MM.1S (cell line): ENCODE results near the gene DOK3.

ENCODE experiments used
- DNase-seq: peaks from one replicate; pipeline ENCODE4 v3.0.0-alpha.2; 2015
- H2AFZ ChIP-seq: fragments of 300-600 bp; sonication (generic); 2 replicates; pipeline ENCODE4 v1.6.0; 2016; ENCODE audit warnings: antibody characterized with exemption, low read length
- H3F3A ChIP-seq: fragments of 300-600 bp; sonication (generic); 2 replicates; pipeline ENCODE4 v1.6.1; 2016; ENCODE audit warnings: mild to moderate bottlenecking, antibody characterized with exemption, low read length, moderate library complexity, mixed read lengths; ENCODE audit not compliant: insufficient read depth
- H3K27ac ChIP-seq: fragments of 300-600 bp; sonication (generic); 2 replicates; pipeline ENCODE4 v1.5.1; 2016; ENCODE audit warnings: mild to moderate bottlenecking, low read length
- H3K27me3 ChIP-seq: fragments of 300-600 bp; sonication (generic); replicated peaks from 2 replicates; pipeline ENCODE4 v1.6.0; 2016; ENCODE audit warnings: low read length; ENCODE audit not compliant: insufficient read depth
- H3K36me3 ChIP-seq: fragments of 300-600 bp; sonication (generic); replicated peaks from 2 replicates; pipeline ENCODE4 v1.6.1; 2016; ENCODE audit warnings: mild to moderate bottlenecking, low read length, mixed read lengths; ENCODE audit not compliant: insufficient read depth
- H3K4me1 ChIP-seq: fragments of 300-600 bp; sonication (generic); 2 replicates; pipeline ENCODE4 v1.6.1; 2016; ENCODE audit warnings: low read length, mixed read lengths
- H3K4me2 ChIP-seq: fragments of 300-600 bp; sonication (generic); 2 replicates; pipeline ENCODE4 v1.6.0; 2016; ENCODE audit warnings: low read depth, low read length
- H3K4me3 ChIP-seq: fragments of 300-600 bp; sonication (generic); 2 replicates; pipeline ENCODE4 v1.5.1; 2016; ENCODE audit warnings: low read length, mixed read lengths
- H3K79me2 ChIP-seq: fragments of 300-600 bp; sonication (generic); 2 replicates; pipeline ENCODE4 v1.6.1; 2016; ENCODE audit warnings: mixed run types, low read length, mixed read lengths
- H3K9ac ChIP-seq: fragments of 300-600 bp; sonication (generic); 2 replicates; pipeline ENCODE4 v1.6.1; 2016; ENCODE audit warnings: low read length, mixed read lengths
- H3K9me2 ChIP-seq: fragments of 300-600 bp; sonication (generic); replicated peaks from 2 replicates; pipeline ENCODE4 v1.6.1; 2016; ENCODE audit warnings: mild to moderate bottlenecking, low read length, mixed read lengths; ENCODE audit not compliant: insufficient read depth
- H3K9me3 ChIP-seq: fragments of 300-600 bp; sonication (generic); replicated peaks from 2 replicates; pipeline ENCODE4 v1.6.1; 2016; ENCODE audit warnings: mild to moderate bottlenecking, low read length, mixed read lengths; ENCODE audit not compliant: insufficient read depth
- H4K20me1 ChIP-seq: fragments of 300-600 bp; sonication (generic); 2 replicates; pipeline ENCODE4 v1.6.1; 2016; ENCODE audit warnings: mild to moderate bottlenecking, low read length, moderate library complexity, mixed read lengths; ENCODE audit not compliant: insufficient read depth
- CTCF ChIP-seq: fragments of 300-600 bp; sonication (generic); IDR thresholded peaks from 2 replicates; pipeline ENCODE4 v1.5.1; 2016; ENCODE audit warnings: antibody characterized with exemption, low read length, mixed read lengths
- EZH2 ChIP-seq: fragments of 300-600 bp; sonication (generic); optimal IDR thresholded peaks from 2 replicates; pipeline ENCODE3; 2017; ENCODE audit warnings: low read depth, mild to moderate bottlenecking, antibody characterized with exemption, low read length, mixed read lengths
- EZH2phosphoT487 ChIP-seq: fragments of 300-600 bp; sonication (generic); IDR thresholded peaks from 2 replicates; pipeline ENCODE4 v1.6.1; 2018; ENCODE audit warnings: antibody characterized with exemption, low read length

The DOK3 gene

GRCh38 chr5:177456591-177456964 is 53.0 kb downstream of the DOK3 start:
- no peak for TF ChIP-seq EZH2
- TF ChIP-seq EZH2phosphoT487: no peak
- no peak for TF ChIP-seq CTCF
- Histone ChIP-seq H3K27ac (no peak overlapping the region), H3K9me3 (no peaks in the 10 kb centered on the region), H3F3A (peaks cover 15% of the 10 kb centered on the region), H3K9ac (no peak overlapping the region), H3K9me2 (no peaks in the 10 kb centered on the region), H3K4me1 (peaks cover 17% of the 10 kb centered on the region), H3K79me2 (no peaks in the 10 kb centered on the region; the same call in 1 of the 2 replicates), H4K20me1 (no peaks in the 10 kb centered on the region), H3K4me3 (no peak overlapping the region), H2AFZ (no peak overlapping the region), H3K36me3 (no peaks in the 10 kb centered on the region), H3K27me3 (peaks cover 21% of the 10 kb centered on the region), H3K4me2 (peak overlapping the region; percentile 97; the same call in 1 of the 2 replicates)
- DNase-seq: no peak

- Histone ChIP-seq H4K20me1 (no peaks in the 10 kb centered on the region), H3K4me1 (peaks cover 17% of the 10 kb centered on the region), H3K27ac (peak overlapping the region; percentile 78)
Measured at GRCh38 chr5:177455661-177456590, 53.7 kb downstream of the DOK3 start.

GRCh38 chr5:177455036-177455660 is 54.5 kb downstream of the DOK3 start:
- peak; percentile 93 for DNase-seq
- H4K20me1 ChIP-seq: no peaks in the 10 kb centered on the region
- no peaks in the 10 kb centered on the region; the same call in 1 of the 2 replicates for H3K79me2 ChIP-seq

More at GRCh38 chr5:177455661-177456590, 53.7 kb downstream of the DOK3 start:
- peaks cover 15% of the 10 kb centered on the region for H3F3A ChIP-seq
- peak; percentile 91 for DNase-seq
- TF ChIP-seq CTCF (peak; percentile 81), EZH2 (no peak)
- peaks cover 17% of the 10 kb centered on the region for H3K27me3 ChIP-seq
- no peaks in the 10 kb centered on the region for H3K36me3 ChIP-seq
- no peaks in the 10 kb centered on the region for H3K9me2 ChIP-seq
- H3K79me2 ChIP-seq: no peaks in the 10 kb centered on the region; the same call in 1 of the 2 replicates
- no peaks in the 10 kb centered on the region for H3K9me3 ChIP-seq
- peak overlapping the region; percentile 87 for H3K9ac ChIP-seq
- peak overlapping the region; percentile 79 for H2AFZ ChIP-seq
- H3K4me2 ChIP-seq: peak overlapping the region; percentile 97
- peak overlapping the region; percentile 76 for H3K4me3 ChIP-seq

More at GRCh38 chr5:177455036-177455660, 54.5 kb downstream of the DOK3 start:
- Histone ChIP-seq H3K4me1 (peaks cover 17% of the 10 kb centered on the region), H3K9me3 (no peaks in the 10 kb centered on the region), H3K4me2 (peak overlapping the region; percentile 97), H2AFZ (peak overlapping the region; percentile 79), H3F3A (peaks cover 15% of the 10 kb centered on the region), H3K4me3 (peak overlapping the region; percentile 76), H3K9me2 (no peaks in the 10 kb centered on the region), H3K9ac (peak overlapping the region; percentile 87), H3K27me3 (peaks cover 11% of the 10 kb centered on the region), H3K36me3 (no peaks in the 10 kb centered on the region), H3K27ac (peak overlapping the region; percentile 78)
- TF ChIP-seq CTCF (peak; percentile 71), EZH2 (no peak)
